Mesenchymal stem cell (in vitro differentiated cells and primary cell): ENCODE data around the gene DAZAP2.
"Not testable (repeated sequence)": the region's sequence is repeated elsewhere in the genome, so short reads cannot be mapped to it uniquely, and the experiment has no call there.

Experiments
- DNase-seq: peaks from one replicate; pipeline ENCODE4 v3.0.0-alpha.2; 2013
- H2AFZ ChIP-seq: one replicate; pipeline ENCODE4 v1.6.1; 2013; ENCODE audit warnings: low read depth, mild to moderate bottlenecking, control low read depth, inconsistent platforms, low read length, moderate library complexity
- H2AK5ac ChIP-seq: 2 replicates; pipeline ENCODE4 v1.6.1; 2013; ENCODE audit warnings: low read length, moderate library complexity, mild to moderate bottlenecking, inconsistent platforms; ENCODE audit not compliant: severe bottlenecking
- H2BK120ac ChIP-seq: one replicate; pipeline ENCODE4 v1.6.1; 2013; ENCODE audit warnings: low read depth, mild to moderate bottlenecking, inconsistent platforms, low read length, moderate library complexity
- H2BK12ac ChIP-seq, 2 experiments: one replicate each; pipeline ENCODE4 v1.6.1; 2013; ENCODE audit warnings: inconsistent platforms in 2 of 2, low read length in 2 of 2, mild to moderate bottlenecking in 2 of 2, moderate library complexity in 2 of 2, control low read depth in 1 of 2
- H2BK15ac ChIP-seq: one replicate; pipeline ENCODE4 v1.6.1; 2013; ENCODE audit warnings: mild to moderate bottlenecking, low read depth, inconsistent platforms; ENCODE audit not compliant: poor library complexity, severe bottlenecking
- H2BK5ac ChIP-seq: 2 replicates; pipeline ENCODE4 v1.6.1; 2013; ENCODE audit warnings: low read depth, mild to moderate bottlenecking, low read length, control low read depth, inconsistent platforms; ENCODE audit not compliant: poor library complexity, severe bottlenecking
- H3K14ac ChIP-seq, 2 experiments: one replicate each; pipeline ENCODE4 v1.6.1; 2013; ENCODE audit warnings: inconsistent platforms in 2 of 2, low read length in 2 of 2, control low read depth in 1 of 2, mild to moderate bottlenecking in 1 of 2, moderate library complexity in 1 of 2
- H3K18ac ChIP-seq, 2 experiments: one replicate each; pipeline ENCODE4 v1.6.1; 2013; ENCODE audit warnings: inconsistent platforms in 2 of 2, low read length in 2 of 2, control low read depth in 1 of 2, low read depth in 1 of 2, mild to moderate bottlenecking in 1 of 2
- H3K23ac ChIP-seq, 2 experiments: one replicate each; pipeline ENCODE4 v1.6.1; 2013; ENCODE audit warnings: inconsistent platforms in 2 of 2, low read length in 2 of 2, mild to moderate bottlenecking in 2 of 2, moderate library complexity in 2 of 2, control low read depth in 1 of 2
- H3K27ac ChIP-seq: 2 replicates; pipeline ENCODE4 v1.5.1; 2013; ENCODE audit warnings: mild to moderate bottlenecking, moderate library complexity, low read length, control low read depth, inconsistent platforms; ENCODE audit not compliant: poor library complexity, severe bottlenecking
- H3K27me3 ChIP-seq, 2 experiments: 2 replicates each; pipeline versions ENCODE4 v1.6.1 to v1.7.0; 2013; ENCODE audit warnings: low read length in 2 of 2, mild to moderate bottlenecking in 2 of 2, moderate library complexity in 2 of 2, control low read depth in 1 of 2, inconsistent platforms in 1 of 2; ENCODE audit not compliant: control insufficient read depth in 1 of 2, insufficient read depth in 1 of 2
- H3K36me3 ChIP-seq, 2 experiments: 2 replicates each; pipeline versions ENCODE4 v1.6.1 to v1.7.0; 2013; ENCODE audit warnings: low read length in 2 of 2, control low read depth in 1 of 2, inconsistent platforms in 1 of 2, low read depth in 1 of 2, mild to moderate bottlenecking in 1 of 2; ENCODE audit not compliant: insufficient read depth in 2 of 2, control insufficient read depth in 1 of 2
- H3K4ac ChIP-seq, 2 experiments: one replicate each; pipeline ENCODE4 v1.6.1; 2013; ENCODE audit warnings: inconsistent platforms in 2 of 2, low read length in 2 of 2, mild to moderate bottlenecking in 2 of 2, moderate library complexity in 2 of 2, control low read depth in 1 of 2, low read depth in 1 of 2
- H3K4me1 ChIP-seq: 2 replicates; pipeline ENCODE4 v1.6.1; 2013; ENCODE audit warnings: low read depth, low read length, control low read depth; ENCODE audit not compliant: control insufficient read depth, insufficient read depth
- H3K4me2 ChIP-seq: 2 replicates; pipeline ENCODE4 v1.6.1; 2013; ENCODE audit warnings: low read length, mild to moderate bottlenecking, inconsistent platforms; ENCODE audit not compliant: poor library complexity, severe bottlenecking
- H3K4me3 ChIP-seq, 2 experiments: 2 replicates each; pipeline versions ENCODE4 v1.5.1 to v1.7.0; 2013; ENCODE audit warnings: low read length in 2 of 2, mild to moderate bottlenecking in 2 of 2, control low read depth in 1 of 2, low read depth in 1 of 2; ENCODE audit not compliant: insufficient read depth in 1 of 2
- H3K79me1 ChIP-seq: replicated peaks from 2 replicates; pipeline ENCODE4 v1.6.1; 2013; ENCODE audit warnings: mild to moderate bottlenecking, control low read depth, low read length, inconsistent platforms; ENCODE audit not compliant: poor library complexity, severe bottlenecking
- H3K9ac ChIP-seq: 2 replicates; pipeline ENCODE4 v1.7.0; 2013; ENCODE audit warnings: mild to moderate bottlenecking, low read length, moderate library complexity
- H3K9me3 ChIP-seq: 2 replicates; pipeline ENCODE4 v1.7.0; 2013; ENCODE audit warnings: mild to moderate bottlenecking, low read length; ENCODE audit not compliant: control insufficient read depth
- H4K8ac ChIP-seq: one replicate; pipeline ENCODE4 v1.6.1; 2013; ENCODE audit warnings: inconsistent platforms, mild to moderate bottlenecking, low read length, moderate library complexity
- H4K91ac ChIP-seq: one replicate; pipeline ENCODE4 v1.6.1; 2013; ENCODE audit warnings: mild to moderate bottlenecking, low read length, inconsistent platforms
- WGBS: methylation state at CpG from one replicate; pipeline ENCODE4 v1.1.7; 2013; ENCODE audit warnings: mixed read lengths; 5-methylcytosine and 5-hydroxymethylcytosine counted together

DAZAP2 gene

GRCh38 chr12:51259600-51259999 lies 21.0 kb downstream of the DAZAP2 start:
- H3K36me3 ChIP-seq, H3K18ac ChIP-seq, H2BK5ac ChIP-seq, H2BK120ac ChIP-seq, H2BK15ac ChIP-seq, DNase-seq, H3K9me3 ChIP-seq, H3K4me1 ChIP-seq, H2BK12ac ChIP-seq, H3K4me2 ChIP-seq, H2AFZ ChIP-seq, H3K14ac ChIP-seq, H2AK5ac ChIP-seq, H4K8ac ChIP-seq, H3K27ac ChIP-seq, H3K9ac ChIP-seq, H3K4ac ChIP-seq, H3K23ac ChIP-seq, H3K4me3 ChIP-seq, H4K91ac ChIP-seq, H3K27me3 ChIP-seq: not testable (repeated sequence)
- 100% methylated on average over 1 of the region's 1 CpG for WGBS
- H3K79me1 ChIP-seq = peaks cover 16% of the 10 kb centered on the region

GRCh38 chr12:51262758-51263177 lies 24.1 kb downstream of the DAZAP2 start:
- no peak overlapping the region for H3K4me3 ChIP-seq

GRCh38 chr12:51263341-51263740 lies 24.7 kb downstream of the DAZAP2 start:
- Histone ChIP-seq H4K91ac (no peak overlapping the region), H2BK5ac (no peak overlapping the region), H3K18ac (no peak overlapping the region), H3K9me3 (no peaks in the 10 kb centered on the region), H2AFZ (no peak overlapping the region), H3K36me3 (peaks cover 0 to 2% of the 10 kb centered on the region in 2 experiments), H3K23ac (no peak overlapping the region), H3K9ac (no peak overlapping the region), H3K4me1 (no peaks in the 10 kb centered on the region), H3K27ac (no peak overlapping the region), H2AK5ac (no peak overlapping the region), H3K79me1 (peaks cover 12% of the 10 kb centered on the region), H3K4me2 (no peak overlapping the region), H2BK15ac (no peak overlapping the region), H3K14ac (no peak overlapping the region), H4K8ac (no peak overlapping the region), H2BK12ac (peak overlapping the region in 1 of 2 experiments; percentile 77), H3K27me3 (no peaks in the 10 kb centered on the region), H3K4me3 (no peak overlapping the region), H3K4ac (no peak overlapping the region), H2BK120ac (no peak overlapping the region)
- 99% methylated on average over 3 of the region's 3 CpGs for WGBS
- no peak for DNase-seq

More at GRCh38 chr12:51262758-51263177, 24.1 kb downstream of the DAZAP2 start:
- Histone ChIP-seq H2BK15ac (no peak overlapping the region), H3K79me1 (peaks cover 11% of the 10 kb centered on the region), H3K4ac (no peak overlapping the region), H2AFZ (no peak overlapping the region), H4K8ac (no peak overlapping the region), H2BK12ac (no peak overlapping the region), H2AK5ac (no peak overlapping the region), H3K9ac (no peak overlapping the region), H3K23ac (no peak overlapping the region), H3K18ac (no peak overlapping the region), H3K36me3 (peaks cover 0 to 2% of the 10 kb centered on the region in 2 experiments), H2BK120ac (no peak overlapping the region), H3K27me3 (no peaks in the 10 kb centered on the region), H3K4me1 (no peaks in the 10 kb centered on the region), H4K91ac (no peak overlapping the region), H2BK5ac (no peak overlapping the region), H3K14ac (no peak overlapping the region), H3K9me3 (no peaks in the 10 kb centered on the region), H3K27ac (no peak overlapping the region), H3K4me2 (no peak overlapping the region)
- DNase-seq = peak; percentile 68
- WGBS = 34% methylated on average over 7 of the region's 7 CpGs

GRCh38 chr12:51264297-51264696 lies 25.7 kb downstream of the DAZAP2 start:
- H3K4me3 ChIP-seq = no peak overlapping the region
- H2AK5ac ChIP-seq = no peak overlapping the region
- H2BK12ac ChIP-seq = no peak overlapping the region
- H3K36me3 ChIP-seq = peaks cover 0 to 2% of the 10 kb centered on the region in 2 experiments
- H3K23ac ChIP-seq = no peak overlapping the region
- peaks cover 10% of the 10 kb centered on the region for H3K79me1 ChIP-seq
- H3K4ac ChIP-seq = no peak overlapping the region
- H3K4me1 ChIP-seq = no peaks in the 10 kb centered on the region
- no peaks in the 10 kb centered on the region for H3K27me3 ChIP-seq
- H3K4me2 ChIP-seq = no peak overlapping the region
- no peaks in the 10 kb centered on the region for H3K9me3 ChIP-seq
- no peak overlapping the region for H2BK120ac ChIP-seq
- H3K9ac ChIP-seq = no peak overlapping the region
- DNase-seq = no peak
- 100% methylated on average over 1 of the region's 5 CpGs for WGBS
- H2BK15ac ChIP-seq = no peak overlapping the region
- no peak overlapping the region for H3K14ac ChIP-seq
- no peak overlapping the region for H4K91ac ChIP-seq
- H3K18ac ChIP-seq = no peak overlapping the region
- H3K27ac ChIP-seq = no peak overlapping the region
- no peak overlapping the region for H2AFZ ChIP-seq
- H2BK5ac ChIP-seq = no peak overlapping the region
- no peak overlapping the region for H4K8ac ChIP-seq
